ENCODE measurements around the gene SMIM33. TPM values are rescaled to one million over a fixed set of nuclear protein-coding genes. Genes with fewer than 3 reads are reported as not detected.
A peak's percentile ranks its signal among the peaks of the same experiment; 100 is the strongest.

Gene SMIM33
- total and polyA plus RNA-seq, 2 of the 13 experiments (the other 11 are each of a cell fraction or from before 2014, with no cell fraction given): not detected

- peak; percentile 47; the same call in 1 of the 2 replicates for TF ChIP-seq HMGXB3 (CRISPR knock-in tag; IDR thresholded peaks at IDR 0.05; ENCODE audit: borderline replicate concordance)
- TF ChIP-seq KDM2A (CRISPR knock-in tag; IDR thresholded peaks at IDR 0.05; ENCODE audit: borderline replicate concordance, low read depth): peak; percentile 78
- TF ChIP-seq ZGPAT (CRISPR knock-in tag; IDR thresholded peaks at IDR 0.05): peak; percentile 89
- TF ChIP-seq ZNF691 (CRISPR knock-in tag; IDR thresholded peaks at IDR 0.05; ENCODE audit: borderline replicate concordance, low read depth): peak; percentile 40; the same call in 1 of the 2 replicates
- TF ChIP-seq NR2F6 (IDR thresholded peaks at IDR 0.05): no peak
- TF ChIP-seq NR2F6 (CRISPR knock-in tag; IDR thresholded peaks at IDR 0.05): peak; percentile 23; the same call in 1 of the 2 replicates
- TF ChIP-seq SMAD9 (CRISPR knock-in tag; IDR thresholded peaks at IDR 0.05): no peak
- peak; percentile 51; the same call in 1 of the 2 replicates for TF ChIP-seq ELF1 (CRISPR knock-in tag; IDR thresholded peaks at IDR 0.05)
- TF ChIP-seq ZKSCAN5 (CRISPR knock-in tag; IDR thresholded peaks at IDR 0.05): no peak
- TF ChIP-seq KAT8 (CRISPR knock-in tag; IDR thresholded peaks at IDR 0.05): peak; percentile 70
- peak; percentile 6; the same call in 1 of the 2 replicates for TF ChIP-seq SP5 (CRISPR knock-in tag; IDR thresholded peaks at IDR 0.05; ENCODE audit: borderline replicate concordance, low read depth)
- peak; percentile 73 for TF ChIP-seq KMT2B (CRISPR knock-in tag; IDR thresholded peaks at IDR 0.05)
- no peak for TF ChIP-seq NFKBIZ (CRISPR knock-in tag; IDR thresholded peaks at IDR 0.05)
- TF ChIP-seq FOXK2 (IDR thresholded peaks at IDR 0.05): no peak
- 0 out of 2 replicates have a peak, but pooled peaks have one; percentile 33 for TF ChIP-seq PRDM4 (CRISPR knock-in tag; IDR thresholded peaks at IDR 0.05; ENCODE audit: borderline replicate concordance)
- no peak for TF ChIP-seq ZSCAN9 (CRISPR knock-in tag; IDR thresholded peaks at IDR 0.05; ENCODE audit: borderline replicate concordance)
- TF ChIP-seq TFDP2 (CRISPR knock-in tag; IDR thresholded peaks at IDR 0.05): peak; percentile 44
- TF ChIP-seq CREM (IDR thresholded peaks at IDR 0.05): peak; percentile 83
- no peak for TF ChIP-seq CREM (CRISPR knock-in tag; IDR thresholded peaks at IDR 0.05)
Observed at GRCh38 chr5:139439013-139439903, 31.5 kb upstream of the SMIM33 start, which contains the start of gene DNAJC18 (continued).

Data from HepG2 (cell line).